Measurements from ENCODE around the gene ZSCAN4. TPM values are rescaled to one million over a fixed set of nuclear protein-coding genes. Genes with fewer than 3 reads are reported as not detected.

The ZSCAN4 gene
- total RNA-seq, 1 donor from 2014 or later = not detected

Other genes with a start within 250 kb of the ZSCAN4 start
- 3.4 TPM for gene ZNF749, start 233.6 kb upstream of the ZSCAN4 start, total RNA-seq
- 3.7 TPM for gene VN1R1, start 211.8 kb upstream of the ZSCAN4 start, total RNA-seq
- 21.4 TPM for gene ZNF772, start 191.4 kb upstream of the ZSCAN4 start, total RNA-seq
- 7.7 TPM for gene ZNF419, start 181.2 kb upstream of the ZSCAN4 start, total RNA-seq
- gene ZNF773, start 169.0 kb upstream of the ZSCAN4 start, total RNA-seq = 3.9 TPM
- gene ZNF549, start 141.6 kb upstream of the ZSCAN4 start, total RNA-seq = 4.2 TPM
- gene ZNF550, start 109.1 kb upstream of the ZSCAN4 start, total RNA-seq = 8.0 TPM
- 4.2 TPM for gene ZNF416, start 90.0 kb upstream of the ZSCAN4 start, total RNA-seq
- 3.8 TPM for gene ZIK1, start 84.8 kb upstream of the ZSCAN4 start, total RNA-seq
- 3.7 TPM for gene ZNF530, start 69.0 kb upstream of the ZSCAN4 start, total RNA-seq
- gene ZNF134, start 54.7 kb upstream of the ZSCAN4 start, total RNA-seq = 15.7 TPM
- 8.6 TPM for gene ZNF211, start 35.8 kb upstream of the ZSCAN4 start, total RNA-seq
- 3.1 TPM for gene ZNF551, start 13.0 kb downstream of the ZSCAN4 start, total RNA-seq
- 3.1 TPM for gene ZNF154, start 40.3 kb downstream of the ZSCAN4 start, total RNA-seq
- gene ZNF671, start 58.7 kb downstream of the ZSCAN4 start, total RNA-seq = 5.8 TPM
- gene ZNF776, start 77.9 kb downstream of the ZSCAN4 start, total RNA-seq = 9.8 TPM
- gene ZNF586, start 100.7 kb downstream of the ZSCAN4 start, total RNA-seq = 9.8 TPM
- gene ZNF552, start 146.0 kb downstream of the ZSCAN4 start, total RNA-seq = 3.5 TPM
- 6.3 TPM for gene ZNF587B, start 161.4 kb downstream of the ZSCAN4 start, total RNA-seq
- 13.7 TPM for gene ZNF587, start 180.9 kb downstream of the ZSCAN4 start, total RNA-seq
- 14.2 TPM for gene ZNF814, start 220.1 kb downstream of the ZSCAN4 start, total RNA-seq
- 10.0 TPM for gene ZNF417, start 247.7 kb downstream of the ZSCAN4 start, total RNA-seq